ENCODE data around the gene RPAP3.
A peak's percentile ranks its signal among the peaks of the same experiment; 100 is the strongest.

The RPAP3 gene

GRCh38 chr12:47705566-47706425 is at the start of gene RPAP3:
RPAP3 (minus strand) TSS chr12:47706030; CDS start chr12:47702840, 3,190 bp downstream.
- peak; percentile 95 to 97 for DNase-seq (ENCODE audit: low read depth in 1 of 2, low spot score in 1 of 2)

- DNase-seq (ENCODE audit: low read depth in 1 of 2, low spot score in 1 of 2): no peak
Observed at GRCh38 chr12:47754881-47755280, 49.1 kb upstream of the RPAP3 start.

GRCh38 chr12:47754126-47754525 is 48.3 kb upstream of the RPAP3 start:
- DNase-seq (ENCODE audit: low read depth in 1 of 2, low spot score in 1 of 2): no peak

DNA sequence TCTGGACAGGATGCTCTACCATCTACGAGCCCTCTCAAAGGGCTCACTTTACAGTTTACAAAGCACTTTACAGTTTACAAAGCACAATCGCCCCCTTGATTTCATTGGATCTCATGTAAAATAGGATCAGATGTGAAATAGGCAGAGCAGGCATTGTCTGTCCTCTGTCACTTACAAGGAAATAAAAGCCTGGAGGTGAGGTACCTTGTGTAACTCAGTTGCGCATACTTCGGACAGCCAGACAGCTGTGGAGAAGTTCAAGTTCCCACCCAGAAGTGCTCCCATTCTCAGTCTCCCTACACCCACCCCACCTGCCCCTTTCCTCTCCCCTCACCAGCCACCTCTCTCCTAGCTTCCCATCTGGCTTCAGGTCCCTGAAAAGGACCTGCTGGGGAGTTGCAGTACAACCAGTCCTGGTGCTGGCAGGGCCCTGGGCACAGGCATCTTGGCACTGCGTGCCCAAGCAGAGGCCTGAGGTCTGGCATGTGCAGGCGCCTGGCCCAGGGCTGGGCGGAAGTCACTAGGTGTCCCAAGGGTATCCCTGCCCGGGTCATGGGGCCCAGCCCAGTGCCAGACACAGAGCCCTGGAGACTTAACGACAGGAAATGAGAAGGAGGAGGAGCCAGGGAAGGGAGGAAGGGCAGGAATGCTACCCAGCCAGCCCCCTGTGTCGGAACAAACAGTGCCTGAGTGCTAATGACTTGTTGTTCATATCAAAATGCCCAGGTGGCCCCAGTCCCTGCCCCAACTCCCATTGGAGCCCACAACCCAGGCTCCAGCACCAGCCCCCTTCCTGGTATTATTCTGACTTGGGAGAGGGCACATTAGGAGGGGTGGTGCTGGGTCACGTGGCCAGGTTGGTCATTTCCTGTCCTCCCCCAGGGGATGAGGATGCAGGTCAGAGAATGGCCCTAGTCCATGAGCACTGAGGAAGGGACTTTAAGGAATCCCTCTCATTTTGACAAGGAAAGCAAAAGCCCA is 47.5 kb upstream of the RPAP3 start:
- DNase-seq (ENCODE audit: low read depth in 1 of 2, low spot score in 1 of 2): no peak

DNA sequence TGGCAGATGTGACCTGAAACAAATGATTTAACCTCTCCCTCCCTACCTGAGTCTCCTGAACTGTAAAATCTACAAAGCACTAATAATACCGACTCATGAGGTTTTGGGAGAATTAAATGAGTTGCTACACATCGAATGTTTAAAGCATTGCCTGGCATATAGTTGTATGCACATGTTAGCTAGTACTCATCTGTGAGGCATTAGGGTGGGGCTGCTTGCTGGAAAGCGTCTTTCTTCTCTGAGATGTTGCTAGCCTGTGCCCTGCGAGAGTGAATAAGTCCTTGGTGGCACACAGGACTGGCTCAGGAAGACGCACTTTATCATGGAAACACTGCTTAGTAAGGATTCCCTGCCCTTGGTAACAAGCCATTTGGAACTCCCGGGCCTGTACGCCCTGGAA is 46.7 kb upstream of the RPAP3 start:
- no peak for DNase-seq (ENCODE audit: low read depth in 1 of 2, low spot score in 1 of 2)

DNA sequence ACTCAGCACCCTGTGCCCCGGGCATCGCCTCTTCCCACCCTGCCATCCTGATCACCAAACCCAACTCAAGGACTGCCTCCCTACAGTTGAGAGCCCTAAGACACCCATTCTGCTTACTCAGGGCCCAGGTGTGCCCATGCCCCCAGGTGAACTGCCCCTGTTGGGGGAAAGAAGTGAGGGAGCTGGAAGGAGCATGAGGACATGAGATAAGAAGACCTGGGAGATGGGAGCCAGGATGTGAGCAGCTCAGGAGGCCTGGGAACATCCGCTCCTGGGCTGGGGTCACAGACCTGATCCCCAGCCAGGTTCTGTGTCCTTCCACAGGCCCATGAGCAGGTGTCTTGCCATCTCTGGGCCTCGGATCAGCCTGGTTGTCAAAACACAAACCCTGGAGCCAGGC is 46.3 kb upstream of the RPAP3 start:
- no peak for DNase-seq (ENCODE audit: low read depth in 1 of 2, low spot score in 1 of 2)

GRCh38 chr12:47751561-47751960 is 45.7 kb upstream of the RPAP3 start:
- no peak for DNase-seq (ENCODE audit: low read depth in 1 of 2, low spot score in 1 of 2)

- DNase-seq (ENCODE audit: low read depth in 1 of 2, low spot score in 1 of 2): no peak
Observed at GRCh38 chr12:47750916-47751470, 45.2 kb upstream of the RPAP3 start.

DNA sequence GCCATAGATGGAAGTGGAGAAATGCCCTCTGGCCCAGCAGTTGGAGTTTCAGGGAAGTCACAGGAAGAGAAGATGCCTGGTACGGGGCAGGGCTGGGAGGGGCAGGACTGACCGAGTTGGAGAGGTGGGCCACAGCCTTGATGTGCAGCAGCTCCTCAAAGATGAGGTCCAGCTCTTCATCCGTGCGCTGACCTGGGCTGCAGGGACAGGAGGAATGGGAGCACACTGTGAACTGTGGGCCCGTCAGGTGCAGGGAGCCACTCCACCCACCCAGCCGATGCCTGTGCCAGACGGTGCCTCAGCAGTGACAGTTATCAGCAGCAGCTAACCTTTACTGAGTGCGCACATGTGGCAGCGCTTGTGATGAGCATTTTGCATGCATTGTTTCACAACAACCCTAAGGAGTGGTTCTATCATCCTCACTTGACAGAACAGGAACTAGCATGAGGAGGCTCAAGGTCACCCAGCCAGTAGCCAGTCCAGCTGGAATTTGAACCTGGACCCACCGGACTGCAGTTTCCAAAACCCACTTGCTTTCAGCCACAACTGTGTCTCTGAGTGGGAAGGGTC is 44.5 kb upstream of the RPAP3 start:
- no peak for DNase-seq (ENCODE audit: low read depth in 1 of 2, low spot score in 1 of 2)

- DNase-seq (ENCODE audit: low read depth in 1 of 2, low spot score in 1 of 2): no peak
Observed at GRCh38 chr12:47748899-47749298, 43.1 kb upstream of the RPAP3 start.

DNA sequence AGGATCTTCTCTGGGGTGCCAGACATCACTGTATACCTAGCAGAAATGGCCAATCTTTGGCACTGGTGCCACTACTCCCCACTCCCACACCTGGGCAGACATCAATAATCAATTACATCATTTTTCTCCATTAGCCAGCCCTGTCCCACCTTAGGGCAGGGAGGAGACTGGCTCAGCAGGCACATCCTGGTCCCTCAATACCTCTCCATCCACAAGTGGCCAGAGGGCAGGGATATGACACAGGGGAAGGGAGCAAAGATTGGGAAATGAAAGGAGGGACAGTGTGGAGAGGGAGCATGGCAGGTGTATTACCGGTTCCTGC is 42.6 kb upstream of the RPAP3 start:
- DNase-seq (ENCODE audit: low read depth in 1 of 2, low spot score in 1 of 2): no peak

DNA sequence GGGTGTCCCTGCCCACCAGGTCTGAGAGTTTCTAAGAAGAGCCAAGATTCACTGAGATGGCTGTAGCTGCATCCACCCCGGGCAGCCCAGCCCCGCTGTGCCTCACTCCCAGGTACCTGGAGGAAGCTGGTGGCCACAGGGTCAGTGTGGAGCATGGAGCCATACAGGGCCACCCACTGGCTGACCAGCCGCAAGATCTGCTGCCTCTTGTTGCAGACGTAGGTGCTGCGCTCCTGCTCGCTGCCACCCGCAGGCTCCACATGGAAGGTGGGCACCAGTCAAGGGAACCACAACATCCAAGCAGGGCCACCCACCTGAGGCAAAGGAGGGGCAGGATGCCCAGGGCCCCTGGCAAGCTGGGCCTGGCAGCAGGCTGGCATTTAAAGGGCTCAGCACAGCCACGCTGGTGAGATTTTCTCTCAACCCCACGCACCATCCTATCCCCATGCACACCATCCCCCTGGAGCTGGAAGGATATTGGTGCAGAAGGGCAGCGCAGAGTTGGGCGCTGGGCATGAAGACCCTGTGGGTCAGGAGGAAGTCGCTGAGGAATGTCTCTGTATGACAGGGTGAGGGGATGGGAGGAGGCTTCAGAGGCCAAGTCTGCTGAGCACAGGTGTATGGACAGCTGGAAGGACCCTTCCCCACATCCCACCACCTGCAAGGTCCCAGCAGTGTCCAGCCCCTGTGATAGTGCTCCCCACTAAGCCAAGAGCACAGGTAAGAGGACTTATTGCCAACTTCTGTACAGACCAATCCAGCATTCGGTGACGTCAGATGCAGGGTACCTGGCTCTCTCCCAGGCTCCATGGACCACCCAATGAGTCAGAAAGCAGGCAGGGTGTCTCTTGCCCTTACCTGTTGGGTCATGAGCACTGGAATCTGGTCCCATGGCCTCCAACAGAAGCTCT is 42.0 kb upstream of the RPAP3 start:
- no peak for DNase-seq (ENCODE audit: low read depth in 1 of 2, low spot score in 1 of 2)

- DNase-seq (ENCODE audit: low read depth in 1 of 2, low spot score in 1 of 2): no peak
Observed at GRCh38 chr12:47747126-47747525, 41.3 kb upstream of the RPAP3 start.

GRCh38 chr12:47746523-47746922 is 40.7 kb upstream of the RPAP3 start:
- DNase-seq (ENCODE audit: low read depth in 1 of 2, low spot score in 1 of 2): no peak

- no peak for DNase-seq (ENCODE audit: low read depth in 1 of 2, low spot score in 1 of 2)
Observed at GRCh38 chr12:47746073-47746472, 40.2 kb upstream of the RPAP3 start.

DNA sequence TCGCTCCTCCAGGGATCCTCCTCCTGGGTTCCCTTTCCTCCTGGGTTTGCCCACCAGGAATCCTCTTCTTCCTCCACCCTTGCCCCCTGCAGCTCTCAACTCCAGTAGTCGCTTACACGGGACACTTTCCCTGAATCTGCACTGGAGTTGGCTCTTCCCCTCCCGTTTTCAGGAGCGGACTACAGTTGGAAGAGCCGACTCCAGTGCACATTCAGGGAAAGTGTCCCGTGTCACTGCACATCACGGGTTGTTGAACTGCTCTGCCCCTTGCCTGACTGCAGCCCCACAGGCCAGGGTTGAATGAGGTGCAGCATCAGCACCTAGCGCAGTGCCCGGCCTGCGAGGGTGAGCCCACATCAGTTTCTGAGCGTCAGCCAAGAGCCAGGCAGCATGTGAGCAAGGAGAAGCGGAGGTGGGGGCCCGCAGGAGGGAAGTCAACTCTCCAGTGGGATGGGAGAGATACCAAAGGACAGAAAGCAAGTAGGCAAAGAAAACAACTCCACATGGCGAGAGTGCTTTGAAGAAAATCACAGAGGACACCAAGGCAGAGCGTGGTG is 39.7 kb upstream of the RPAP3 start:
- no peak for DNase-seq (ENCODE audit: low read depth in 1 of 2, low spot score in 1 of 2)

DNA sequence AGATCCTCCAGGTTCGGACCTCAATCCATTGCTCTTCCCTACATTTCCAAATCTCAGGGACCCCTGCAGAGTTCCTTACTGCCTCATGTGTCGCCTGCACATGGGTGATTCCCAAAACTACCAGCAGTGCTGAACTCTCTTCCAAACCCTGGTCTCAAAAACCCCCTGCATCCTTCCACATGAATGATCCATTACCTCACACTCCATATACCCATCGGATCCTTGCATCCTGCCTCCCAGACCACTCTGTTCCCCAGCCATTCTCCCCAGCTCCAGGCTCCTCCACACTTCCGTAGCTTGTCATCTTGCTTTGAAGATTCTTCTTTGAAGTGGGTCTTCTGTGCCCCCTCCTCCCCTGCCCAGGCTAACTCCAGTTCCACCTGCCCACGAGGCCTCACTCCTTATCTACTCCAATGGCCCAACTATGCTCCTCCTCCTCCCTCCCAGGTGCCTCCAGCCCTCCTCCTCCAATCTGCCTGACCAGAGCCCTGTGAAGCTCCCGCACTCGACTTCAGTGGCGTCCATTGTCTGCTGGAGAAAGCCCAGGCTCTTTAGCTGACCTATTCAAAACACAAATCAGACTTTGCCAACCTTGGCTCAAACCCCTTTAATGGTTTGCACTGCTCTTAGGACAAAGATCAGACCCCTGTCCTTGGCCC is 39.1 kb upstream of the RPAP3 start:
- no peak for DNase-seq (ENCODE audit: low read depth in 1 of 2, low spot score in 1 of 2)

- DNase-seq (ENCODE audit: low read depth in 1 of 2, low spot score in 1 of 2): peak in 1 of 2 donors; percentile 26
Observed at GRCh38 chr12:47744005-47744651, 38.3 kb upstream of the RPAP3 start.

DNA sequence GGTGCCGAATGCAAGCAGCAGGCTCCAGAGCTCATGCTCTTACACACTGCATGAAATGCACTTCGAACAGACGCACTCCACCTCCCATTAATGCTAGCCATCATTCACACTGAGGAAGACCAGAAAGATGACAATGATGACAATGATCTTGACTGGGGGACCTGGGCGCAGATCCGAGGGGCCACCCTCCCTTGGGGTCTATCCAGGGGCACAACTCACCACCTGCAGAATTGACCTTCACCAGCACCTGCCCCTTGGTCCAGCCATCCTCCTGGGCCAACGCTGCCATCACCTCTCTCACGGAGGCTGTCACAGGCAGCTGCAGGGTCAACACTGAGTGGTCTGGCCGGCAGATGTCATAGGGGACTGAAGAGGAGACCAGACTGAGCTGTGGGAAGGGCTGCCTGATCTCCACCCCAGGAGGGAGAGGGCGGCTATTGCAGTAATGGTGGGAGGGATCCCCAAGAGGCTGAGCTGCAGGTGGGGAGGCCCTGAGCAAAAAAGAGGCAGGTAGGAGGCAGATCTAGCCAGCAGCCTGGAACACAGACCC is 37.6 kb upstream of the RPAP3 start:
- no peak for DNase-seq (ENCODE audit: low read depth in 1 of 2, low spot score in 1 of 2)

Measured in activated CD4-positive, alpha-beta T cell treated with anti-CD3 and anti-CD28 coated beads, Interleukin-2, amount 50 U/mL, for 24 hours (primary cell).